ENCODE measurements around the gene RABGAP1. TPM values are rescaled to one million over a fixed set of nuclear protein-coding genes. Genes with fewer than 3 reads are reported as not detected.

Gene RABGAP1
- total and polyA plus RNA-seq, 4 donors, result 30.8 to 100 (median 69.7) TPM

DNA sequence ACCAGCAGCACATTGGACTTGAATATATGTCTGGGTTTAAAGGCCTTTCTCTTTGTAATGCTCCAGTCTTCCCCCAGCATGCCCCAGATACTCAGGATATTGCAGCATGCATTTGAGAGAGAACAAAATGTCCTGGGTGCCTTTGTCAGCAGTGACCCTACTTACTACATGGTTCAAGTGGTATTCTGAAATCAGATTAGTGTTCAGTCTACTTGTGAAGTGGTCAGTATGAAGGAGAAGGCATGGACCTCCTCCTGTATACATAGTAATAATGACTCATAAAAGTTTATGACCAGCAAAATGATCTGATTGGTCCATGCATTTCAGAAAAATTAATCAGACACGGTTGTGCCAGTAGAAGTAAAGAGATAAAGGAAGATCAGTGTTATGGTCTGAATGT lies 118.0 kb downstream of the RABGAP1 start:
- ATAC-seq (ENCODE audit: low FRiP score), result no peak
- Histone ChIP-seq H3K4me3 (ENCODE audit: low read length in 2 of 2) (no peak overlapping the region), H3K27ac (ENCODE audit: low read depth in 1 of 2, low read length in 2 of 2) (peak overlapping the region; percentile 57), H3K4me1 (ENCODE audit: control insufficient read depth in 1 of 2, insufficient read depth in 2 of 2, low read length in 2 of 2) (peaks cover 4 to 5% of the 10 kb centered on the region in 2 donors), H3K27me3 (ENCODE audit: control insufficient read depth in 1 of 2, insufficient read depth in 2 of 2, low read length in 1 of 2) (no peaks in the 10 kb centered on the region), H3K9me3 (ENCODE audit: control insufficient read depth, low read length) (no peaks in the 10 kb centered on the region), H3K36me3 (ENCODE audit: control insufficient read depth in 1 of 2, insufficient read depth in 2 of 2, low read length in 1 of 2) (no peaks in the 10 kb centered on the region)
- DNase-seq, result no peak
- WGBS, 2 donors, result 73% methylated on average over 1 of the region's 1 CpG
- intact Hi-C loops (cut with DNase I), result no loop called here

DNA sequence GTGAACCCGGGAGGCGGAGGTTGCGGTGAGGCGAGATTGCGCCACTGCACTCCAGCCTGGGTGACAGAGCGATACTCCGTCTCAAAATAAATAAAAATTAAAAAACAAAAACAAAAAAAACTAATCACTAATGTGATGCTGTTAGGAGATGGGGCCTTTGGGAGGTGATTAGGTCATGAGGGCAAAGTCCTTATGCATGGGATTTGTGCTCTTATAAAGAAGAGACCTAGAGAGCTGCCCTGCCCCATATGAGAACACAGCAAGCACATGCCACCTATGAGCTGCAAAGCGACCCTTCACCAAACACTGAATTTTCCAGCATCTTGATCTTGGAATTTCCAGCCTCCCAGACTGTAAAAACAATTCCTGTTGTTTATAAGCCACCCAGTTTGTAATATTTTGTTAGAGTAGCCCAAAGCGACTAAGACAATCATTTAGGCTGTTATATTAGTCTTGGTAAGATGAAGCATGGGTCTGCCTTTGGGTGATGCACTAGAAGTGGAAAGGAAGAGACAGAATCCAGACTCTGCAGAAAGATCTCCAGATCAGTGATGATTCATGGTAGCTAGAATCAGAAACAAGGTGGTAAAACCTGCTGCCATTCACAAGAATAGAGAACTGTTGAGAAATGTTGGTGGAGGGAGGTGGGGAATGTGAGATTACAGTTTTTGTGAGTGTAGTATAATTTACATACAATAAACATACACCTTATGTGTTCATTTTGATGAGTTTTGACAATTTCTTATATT lies 118.8 kb downstream of the RABGAP1 start:
- peak overlapping the region; percentile 25 to 57 for H3K27ac ChIP-seq (ENCODE audit: low read depth in 1 of 2, low read length in 2 of 2)
- ATAC-seq (ENCODE audit: low FRiP score), result no peak

DNA sequence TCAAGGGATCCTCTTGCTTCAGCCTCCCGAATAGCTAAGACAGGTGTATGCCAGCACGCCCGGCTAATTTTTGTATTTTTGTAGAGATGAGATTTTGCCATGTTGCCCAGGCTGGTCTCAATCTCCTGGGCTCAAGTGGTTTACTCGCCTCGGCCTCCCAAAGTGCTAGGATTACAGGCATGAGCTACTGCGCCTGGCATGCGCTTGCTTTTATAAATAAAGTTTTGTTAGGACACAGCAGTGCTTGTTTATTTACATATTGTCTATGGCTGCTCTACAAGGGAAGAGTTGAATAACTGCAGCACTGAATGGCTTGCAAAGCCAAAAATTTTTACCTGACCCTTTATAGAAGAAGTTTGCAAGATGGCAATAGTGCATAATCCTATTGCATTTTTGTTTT lies 120.4 kb downstream of the RABGAP1 start:
- ATAC-seq (ENCODE audit: low FRiP score), result no peak
- DNase-seq, result no peak
- Histone ChIP-seq H3K4me1 (ENCODE audit: control insufficient read depth in 1 of 2, insufficient read depth in 2 of 2, low read length in 2 of 2) (peaks cover 0 to 4% of the 10 kb centered on the region in 2 donors), H3K27me3 (ENCODE audit: control insufficient read depth in 1 of 2, insufficient read depth in 2 of 2, low read length in 1 of 2) (no peaks in the 10 kb centered on the region), H3K4me3 (ENCODE audit: low read length in 2 of 2) (no peak overlapping the region), H3K36me3 (ENCODE audit: control insufficient read depth in 1 of 2, insufficient read depth in 2 of 2, low read length in 1 of 2) (peaks cover 0 to under 1% of the 10 kb centered on the region in 2 donors), H3K9me3 (ENCODE audit: control insufficient read depth, low read length) (no peaks in the 10 kb centered on the region), H3K27ac (ENCODE audit: low read depth in 1 of 2, low read length in 2 of 2) (no peak overlapping the region)
- intact Hi-C loops (cut with DNase I), result no loop called here
- 80 to 87% methylated on average over 7 of the region's 7 CpGs for WGBS, 2 donors

More for the DNA sequence above, 118.8 kb downstream of the RABGAP1 start:
- WGBS, 2 donors, result 88 to 91% methylated on average over 9 of the region's 9 CpGs
- H3K36me3 ChIP-seq (ENCODE audit: control insufficient read depth in 1 of 2, insufficient read depth in 2 of 2, low read length in 1 of 2), result no peaks in the 10 kb centered on the region
- no peak for DNase-seq
- intact Hi-C loops (cut with DNase I), result no loop called here
- peaks cover 5 to 7% of the 10 kb centered on the region in 2 donors for H3K4me1 ChIP-seq (ENCODE audit: control insufficient read depth in 1 of 2, insufficient read depth in 2 of 2, low read length in 2 of 2)
- no peaks in the 10 kb centered on the region for H3K27me3 ChIP-seq (ENCODE audit: control insufficient read depth in 1 of 2, insufficient read depth in 2 of 2, low read length in 1 of 2)
- H3K9me3 ChIP-seq (ENCODE audit: control insufficient read depth, low read length), result no peaks in the 10 kb centered on the region
- H3K4me3 ChIP-seq (ENCODE audit: low read length in 2 of 2), result no peak overlapping the region

DNA sequence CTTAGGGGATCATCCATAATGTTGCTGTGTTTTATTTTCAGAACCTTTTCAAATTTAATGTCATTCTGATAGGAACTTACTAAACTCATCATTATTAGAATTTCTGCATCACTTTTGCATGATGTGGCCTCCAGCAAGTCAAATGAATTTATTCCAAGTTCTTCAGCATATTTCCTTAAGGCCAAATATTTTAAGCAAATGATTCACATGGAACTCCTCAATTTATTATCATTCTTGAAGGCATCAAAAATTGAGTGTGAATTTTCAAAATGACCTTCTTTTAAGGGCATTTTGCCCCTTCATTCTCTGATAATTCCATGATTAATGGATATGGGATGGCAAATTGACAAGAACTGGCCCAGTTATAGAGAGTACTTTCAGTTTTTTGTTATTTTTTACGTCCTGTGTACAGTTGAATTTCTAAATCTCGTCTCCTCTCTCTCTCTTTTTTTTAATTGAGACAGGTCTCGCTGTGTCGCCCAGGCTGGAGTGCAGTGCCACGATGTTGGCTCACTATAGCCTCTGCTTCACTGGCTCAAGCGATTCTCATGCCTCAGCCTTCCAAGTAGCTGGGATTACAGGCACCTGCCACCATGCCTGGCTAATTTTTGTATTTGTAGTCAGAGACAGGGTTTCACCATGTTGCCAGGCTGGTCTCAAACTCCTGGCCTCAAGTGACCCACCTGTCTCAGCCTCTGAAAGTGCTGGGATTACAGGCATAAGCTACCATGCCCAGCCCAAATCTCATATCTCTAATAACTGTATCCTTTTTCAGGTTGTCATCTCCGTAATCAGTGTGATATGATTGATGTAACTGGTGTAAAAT lies 121.7 kb downstream of the RABGAP1 start:
- DNase-seq (no peak), ATAC-seq (ENCODE audit: low FRiP score) (no peak)
- Histone ChIP-seq H3K27me3 (ENCODE audit: control insufficient read depth in 1 of 2, insufficient read depth in 2 of 2, low read length in 1 of 2) (no peaks in the 10 kb centered on the region), H3K4me3 (ENCODE audit: low read length in 2 of 2) (no peak overlapping the region), H3K4me1 (ENCODE audit: control insufficient read depth in 1 of 2, insufficient read depth in 2 of 2, low read length in 2 of 2) (peaks cover 0 to 4% of the 10 kb centered on the region in 2 donors), H3K9me3 (ENCODE audit: control insufficient read depth, low read length) (no peaks in the 10 kb centered on the region), H3K36me3 (ENCODE audit: control insufficient read depth in 1 of 2, insufficient read depth in 2 of 2, low read length in 1 of 2) (peaks cover 0 to 5% of the 10 kb centered on the region in 2 donors), H3K27ac (ENCODE audit: low read depth in 1 of 2, low read length in 2 of 2) (peak overlapping the region; percentile 16 to 80)
- 5 to 15% methylated on average over 7 of the region's 7 CpGs for WGBS, 2 donors
- intact Hi-C loops (cut with DNase I), result no loop called here

DNA sequence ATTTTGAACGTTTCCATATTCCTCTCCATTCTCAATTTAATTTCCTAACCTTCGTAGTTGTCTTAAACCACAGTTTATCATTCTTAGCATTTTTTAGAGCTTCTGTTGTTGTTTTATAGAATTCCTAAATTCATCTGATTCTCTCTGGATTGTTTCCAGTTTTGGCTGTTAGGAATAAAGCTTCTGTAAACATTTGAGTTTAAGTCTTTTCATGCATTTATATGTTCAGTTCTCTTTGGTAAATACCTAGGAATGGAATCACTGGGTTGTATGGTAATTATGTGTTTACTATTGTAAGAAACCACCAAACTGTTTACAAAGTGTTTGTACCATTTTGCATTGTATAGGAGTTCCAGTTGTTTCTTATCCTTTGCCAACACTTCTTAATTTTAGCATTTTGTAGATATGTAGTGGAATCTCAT lies 122.4 kb downstream of the RABGAP1 start:
- DNase-seq (no peak), ATAC-seq (ENCODE audit: low FRiP score) (no peak)
- WGBS, 2 donors, result 20 to 22% methylated on average over 2 of the region's 2 CpGs
- H3K27me3 ChIP-seq (ENCODE audit: control insufficient read depth in 1 of 2, insufficient read depth in 2 of 2, low read length in 1 of 2), result no peaks in the 10 kb centered on the region
- H3K36me3 ChIP-seq (ENCODE audit: control insufficient read depth in 1 of 2, insufficient read depth in 2 of 2, low read length in 1 of 2), result peaks cover 0 to 5% of the 10 kb centered on the region in 2 donors
- intact Hi-C loops (cut with DNase I), result no loop called here
- H3K27ac ChIP-seq (ENCODE audit: low read depth in 1 of 2, low read length in 2 of 2), result no peak overlapping the region
- H3K4me1 ChIP-seq (ENCODE audit: control insufficient read depth in 1 of 2, insufficient read depth in 2 of 2, low read length in 2 of 2), result peaks cover 0 to 4% of the 10 kb centered on the region in 2 donors
- H3K9me3 ChIP-seq (ENCODE audit: control insufficient read depth, low read length), result no peaks in the 10 kb centered on the region
- H3K4me3 ChIP-seq (ENCODE audit: low read length in 2 of 2), result no peak overlapping the region

DNA sequence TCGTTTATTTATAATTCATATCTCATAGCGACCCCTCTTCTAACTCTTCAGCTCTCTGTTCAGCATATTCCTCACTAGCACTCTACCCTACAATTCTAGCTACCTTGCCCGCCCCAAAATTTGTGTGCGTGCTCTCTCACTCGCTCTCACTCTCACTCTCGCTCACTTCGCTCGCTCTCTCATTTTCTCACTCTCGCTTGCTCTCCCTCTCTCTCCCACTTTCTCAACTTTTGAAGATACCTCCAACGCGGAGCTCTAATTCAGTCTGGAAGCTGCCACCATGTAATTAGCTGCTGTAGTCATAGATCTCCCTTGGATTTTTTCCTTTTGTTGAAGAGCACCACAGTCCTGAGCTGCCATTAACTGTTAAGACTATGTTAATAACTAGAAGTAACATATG lies 123.1 kb downstream of the RABGAP1 start:
- DNase-seq (no peak), ATAC-seq (ENCODE audit: low FRiP score) (no peak)
- Histone ChIP-seq H3K9me3 (ENCODE audit: control insufficient read depth, low read length) (no peaks in the 10 kb centered on the region), H3K36me3 (ENCODE audit: control insufficient read depth in 1 of 2, insufficient read depth in 2 of 2, low read length in 1 of 2) (peaks cover 0 to 5% of the 10 kb centered on the region in 2 donors), H3K4me3 (ENCODE audit: low read length in 2 of 2) (no peak overlapping the region), H3K4me1 (ENCODE audit: control insufficient read depth in 1 of 2, insufficient read depth in 2 of 2, low read length in 2 of 2) (peaks cover 0 to 4% of the 10 kb centered on the region in 2 donors), H3K27me3 (ENCODE audit: control insufficient read depth in 1 of 2, insufficient read depth in 2 of 2, low read length in 1 of 2) (no peaks in the 10 kb centered on the region), H3K27ac (ENCODE audit: low read depth in 1 of 2, low read length in 2 of 2) (peak overlapping the region in 1 of 2 donors; percentile 67)
- WGBS, 2 donors, result 93 to 94% methylated on average over 11 of the region's 11 CpGs
- intact Hi-C loops (cut with DNase I), result no loop called here

DNA sequence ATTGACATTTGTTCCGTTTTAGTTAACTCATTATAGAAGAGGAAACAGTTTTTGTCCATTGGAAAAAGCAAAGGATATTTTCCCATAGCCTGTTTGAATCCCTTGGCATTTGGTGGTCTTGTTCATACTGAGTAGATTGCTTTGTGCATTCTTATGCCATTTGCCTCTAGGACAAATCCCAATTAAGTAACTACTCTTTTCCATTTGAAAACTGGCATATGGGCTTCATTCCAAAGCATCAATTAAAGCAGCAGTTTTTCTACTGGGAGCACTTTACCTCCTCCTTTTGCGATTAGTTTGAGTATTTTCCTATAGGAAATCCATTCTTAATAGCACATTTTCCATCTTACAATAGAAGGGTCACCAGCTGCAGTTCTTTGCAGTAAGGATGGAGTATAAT lies 123.9 kb downstream of the RABGAP1 start:
- Histone ChIP-seq H3K4me3 (ENCODE audit: low read length in 2 of 2) (no peak overlapping the region), H3K27ac (ENCODE audit: low read depth in 1 of 2, low read length in 2 of 2) (no peak overlapping the region), H3K4me1 (ENCODE audit: control insufficient read depth in 1 of 2, insufficient read depth in 2 of 2, low read length in 2 of 2) (peaks cover 0 to 7% of the 10 kb centered on the region in 2 donors), H3K9me3 (ENCODE audit: control insufficient read depth, low read length) (no peaks in the 10 kb centered on the region), H3K27me3 (ENCODE audit: control insufficient read depth in 1 of 2, insufficient read depth in 2 of 2, low read length in 1 of 2) (no peaks in the 10 kb centered on the region), H3K36me3 (ENCODE audit: control insufficient read depth in 1 of 2, insufficient read depth in 2 of 2, low read length in 1 of 2) (peaks cover 0 to 5% of the 10 kb centered on the region in 2 donors)
- 46 to 63% methylated on average over 2 of the region's 2 CpGs for WGBS, 2 donors
- DNase-seq, result no peak
- no peak for ATAC-seq (ENCODE audit: low FRiP score)
- intact Hi-C loops (cut with DNase I), result no loop called here

DNA sequence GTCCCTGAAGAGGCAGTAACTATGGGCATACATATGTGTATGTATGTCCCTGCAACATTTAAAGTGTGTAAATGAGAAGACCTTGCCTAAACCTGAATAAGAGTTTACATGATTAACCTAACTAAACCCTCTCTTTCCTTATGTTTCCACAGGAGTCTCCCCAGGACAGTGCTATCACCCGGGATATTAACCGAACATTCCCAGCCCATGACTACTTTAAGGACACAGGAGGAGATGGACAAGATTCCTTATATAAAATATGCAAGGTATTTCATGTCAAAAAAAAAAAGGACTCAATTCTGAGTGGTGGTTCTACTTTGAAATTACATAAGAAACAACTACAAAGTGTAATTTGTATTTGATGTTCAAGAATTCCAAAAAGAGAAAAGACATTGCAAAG lies 124.4 kb downstream of the RABGAP1 start:
- Histone ChIP-seq H3K27me3 (ENCODE audit: control insufficient read depth in 1 of 2, insufficient read depth in 2 of 2, low read length in 1 of 2) (no peaks in the 10 kb centered on the region), H3K4me3 (ENCODE audit: low read length in 2 of 2) (no peak overlapping the region), H3K4me1 (ENCODE audit: control insufficient read depth in 1 of 2, insufficient read depth in 2 of 2, low read length in 2 of 2) (peaks cover 0 to 11% of the 10 kb centered on the region in 2 donors), H3K9me3 (ENCODE audit: control insufficient read depth, low read length) (no peaks in the 10 kb centered on the region), H3K36me3 (ENCODE audit: control insufficient read depth in 1 of 2, insufficient read depth in 2 of 2, low read length in 1 of 2) (peaks cover 0 to 5% of the 10 kb centered on the region in 2 donors), H3K27ac (ENCODE audit: low read depth in 1 of 2, low read length in 2 of 2) (peak overlapping the region in 1 of 2 donors; percentile 76)
- DNase-seq (no peak), ATAC-seq (ENCODE audit: low FRiP score) (no peak)
- intact Hi-C loops (cut with DNase I), result no loop called here
- 76 to 79% methylated on average over 2 of the region's 2 CpGs for WGBS, 2 donors
